GM19438 (cell line): ENCODE results near the gene CDKAL1.
"Not testable (repeated sequence)": the region's sequence is repeated elsewhere in the genome, so short reads cannot be mapped to it uniquely, and the experiment has no call there.

Source experiments
- ATAC-seq: cut with Tn5 transposase; IDR thresholded peaks from one replicate; pipeline ENCODE4 v1.9.1; 2021; ENCODE audit warnings: low read depth; ENCODE audit not compliant: unreplicated experiment

CDKAL1 gene

GRCh38 chr6:20705741-20706140 lies 171.5 kb downstream of the CDKAL1 start:
- ATAC-seq = no peak

GRCh38 chr6:20706238-20706938 lies 172.1 kb downstream of the CDKAL1 start:
- no peak for ATAC-seq

GRCh38 chr6:20706939-20707485 lies 172.8 kb downstream of the CDKAL1 start:
- ATAC-seq = no peak

GRCh38 chr6:20707870-20708269 lies 173.6 kb downstream of the CDKAL1 start:
- no peak for ATAC-seq

DNA sequence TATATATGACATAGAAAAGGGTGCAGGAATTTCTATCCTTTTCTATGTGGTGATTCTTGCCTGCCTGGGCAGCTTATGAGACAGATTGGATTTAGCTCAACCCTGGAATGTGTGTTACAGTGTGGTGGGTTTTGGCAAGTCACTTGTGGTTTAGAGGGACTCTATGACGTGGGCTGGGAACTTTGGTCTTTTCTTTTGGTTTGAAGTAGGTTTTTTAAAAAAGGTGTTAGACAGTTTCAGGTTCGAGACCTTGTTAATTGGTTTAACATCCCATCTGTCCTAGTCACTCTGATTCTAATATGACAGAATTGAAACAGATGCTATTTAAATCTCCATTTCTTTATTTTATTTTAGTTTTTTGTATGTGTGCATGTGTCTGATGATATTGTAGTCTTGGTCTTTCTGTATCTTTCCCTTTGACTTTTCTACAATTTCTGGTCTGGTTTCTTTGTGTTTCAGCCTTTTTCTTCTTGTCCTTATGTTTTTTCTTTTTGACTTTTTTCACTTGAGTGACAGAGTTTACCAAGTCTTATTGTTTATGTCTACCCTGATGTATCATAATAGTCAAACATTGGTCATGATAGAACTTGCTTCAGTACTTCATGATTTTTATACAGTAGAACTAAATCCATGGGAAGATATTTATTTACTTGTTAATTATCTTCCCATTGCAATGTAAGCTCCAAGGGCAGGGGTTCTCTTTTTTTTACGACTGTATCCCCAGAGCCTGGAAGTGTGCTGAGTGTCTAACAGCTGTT lies 174.3 kb downstream of the CDKAL1 start:
- peak; percentile 55 for ATAC-seq

DNA sequence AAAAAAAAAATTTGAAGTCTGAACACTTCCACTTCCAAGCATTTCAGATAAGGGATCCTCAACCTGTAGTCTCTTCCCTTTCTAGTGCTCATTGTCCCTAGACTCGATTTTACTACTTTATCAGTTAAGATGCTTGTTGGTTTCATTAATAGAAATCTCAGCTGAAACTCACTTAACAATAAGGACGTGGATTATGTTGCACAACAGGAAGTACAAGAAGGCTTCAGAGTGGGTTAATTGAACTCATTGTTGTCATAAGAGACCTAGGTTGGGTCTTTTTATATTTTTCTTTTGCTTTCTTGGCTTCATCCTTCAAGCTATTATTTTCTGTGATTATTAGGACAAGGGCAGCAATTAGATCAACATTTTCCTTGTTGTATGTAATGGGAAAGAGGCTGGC lies 175.2 kb downstream of the CDKAL1 start:
- ATAC-seq = no peak

GRCh38 chr6:20710341-20710740 lies 176.1 kb downstream of the CDKAL1 start:
- ATAC-seq = no peak

DNA sequence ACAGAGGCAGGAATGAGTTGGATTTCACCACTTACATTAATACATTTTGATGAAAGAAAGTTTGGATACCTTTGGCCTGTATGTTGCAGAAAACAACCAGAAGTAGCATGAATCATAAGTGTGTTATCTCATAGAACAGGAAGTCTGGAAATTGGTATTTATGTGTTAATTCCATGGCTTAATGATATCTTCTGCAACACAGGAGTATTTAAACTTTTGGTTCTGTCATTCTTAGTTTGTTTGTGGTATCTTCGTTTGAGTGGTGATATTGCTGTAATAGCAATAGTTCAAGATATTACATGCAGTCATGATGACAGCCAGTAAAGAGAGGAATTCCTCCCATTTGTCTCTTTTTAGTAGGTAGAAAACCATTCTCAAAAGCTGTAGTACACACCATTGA lies 177.3 kb downstream of the CDKAL1 start:
- no peak for ATAC-seq

DNA sequence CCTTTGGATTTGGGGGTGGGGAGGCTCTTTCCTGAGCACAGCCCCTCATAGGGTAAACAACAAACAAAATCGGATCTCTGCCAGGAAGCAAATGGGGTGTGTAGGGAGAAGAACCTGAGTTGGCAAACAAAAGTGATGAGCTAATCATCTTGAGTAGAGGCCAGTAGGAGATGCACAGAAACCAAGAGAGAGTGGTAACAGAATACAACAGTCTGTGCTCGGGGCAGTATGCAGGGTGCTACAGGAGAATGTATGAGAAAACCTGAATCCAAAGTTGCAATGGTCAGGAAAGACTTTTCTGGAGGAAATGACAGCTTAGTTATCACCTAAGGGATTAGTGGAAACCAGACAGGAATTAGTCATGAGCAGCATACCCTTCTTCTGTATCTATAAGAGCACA lies 177.8 kb downstream of the CDKAL1 start:
- no peak for ATAC-seq

DNA sequence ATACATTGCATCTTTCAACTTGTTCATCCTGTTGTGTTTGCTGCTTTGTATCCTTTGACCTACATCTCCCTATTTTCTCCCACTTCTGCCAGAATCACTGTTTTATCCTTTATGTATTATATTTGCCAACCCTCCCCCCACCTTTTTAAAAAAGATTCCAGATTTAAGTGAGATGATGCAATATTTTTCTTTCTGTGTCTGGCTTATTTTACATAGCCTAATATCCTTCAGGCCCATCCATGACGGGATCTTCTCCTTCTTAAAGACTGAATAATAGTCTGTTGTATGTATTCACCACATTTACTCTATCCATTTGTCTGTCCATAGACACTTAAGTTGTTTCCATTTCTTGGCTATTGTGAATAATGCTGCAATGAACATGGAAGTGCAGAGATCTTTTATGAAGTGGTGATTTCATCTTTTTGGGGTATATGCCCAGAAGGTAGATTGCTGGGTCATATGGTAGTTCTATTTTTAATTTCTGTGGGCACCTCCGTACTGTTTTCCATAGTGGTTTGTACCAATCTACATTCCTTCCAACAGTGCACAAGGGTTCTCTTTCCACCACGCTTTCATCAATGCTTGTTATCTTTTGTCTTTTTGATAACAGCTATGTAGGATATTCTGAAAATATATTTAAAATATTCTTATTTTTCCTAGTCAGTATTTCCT lies 181.0 kb downstream of the CDKAL1 start:
- ATAC-seq = no peak

DNA sequence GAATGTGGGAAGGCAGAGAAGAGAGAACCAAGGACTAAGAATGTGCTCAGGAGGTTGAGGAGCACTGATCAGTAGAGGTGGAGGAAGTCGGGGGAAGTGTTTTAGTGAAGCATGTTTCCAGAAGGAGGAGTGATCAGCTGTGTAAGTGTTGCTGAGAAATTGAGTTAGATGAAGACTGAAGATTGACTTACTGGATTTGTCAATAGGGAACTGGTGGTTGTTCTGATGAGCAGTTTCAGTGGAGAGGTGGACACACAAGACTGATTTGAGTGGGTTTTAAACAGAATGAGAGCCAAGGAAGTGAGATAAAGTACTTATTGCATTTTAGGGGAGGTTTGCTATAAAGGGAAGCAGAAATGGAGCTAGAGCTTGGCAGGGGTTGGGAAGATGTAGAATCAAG lies 182.6 kb downstream of the CDKAL1 start:
- ATAC-seq = peak; percentile 61

GRCh38 chr6:20717743-20718142 lies 183.5 kb downstream of the CDKAL1 start:
- no peak for ATAC-seq

- ATAC-seq = no peak
Measured at GRCh38 chr6:20718705-20719653, 184.7 kb downstream of the CDKAL1 start.

DNA sequence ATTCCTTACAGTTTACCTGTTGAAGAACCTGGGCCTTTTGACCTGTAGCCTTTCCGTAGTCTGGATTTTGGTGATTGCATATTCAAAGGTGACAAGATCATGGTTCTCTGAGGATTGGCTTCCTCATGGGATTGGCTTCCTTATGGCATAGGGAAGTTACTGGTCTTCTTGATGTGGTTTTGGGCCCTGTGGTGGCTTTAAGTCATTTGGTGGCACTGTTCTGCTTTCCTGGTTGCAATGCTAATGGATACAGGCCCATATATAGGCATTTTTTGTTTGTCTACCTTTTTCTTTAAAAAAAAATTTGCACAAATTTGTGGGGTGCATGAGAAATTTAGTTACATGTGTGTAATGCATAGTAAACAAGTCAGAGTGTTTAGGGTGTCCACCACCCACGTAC lies 185.7 kb downstream of the CDKAL1 start:
- no peak for ATAC-seq

DNA sequence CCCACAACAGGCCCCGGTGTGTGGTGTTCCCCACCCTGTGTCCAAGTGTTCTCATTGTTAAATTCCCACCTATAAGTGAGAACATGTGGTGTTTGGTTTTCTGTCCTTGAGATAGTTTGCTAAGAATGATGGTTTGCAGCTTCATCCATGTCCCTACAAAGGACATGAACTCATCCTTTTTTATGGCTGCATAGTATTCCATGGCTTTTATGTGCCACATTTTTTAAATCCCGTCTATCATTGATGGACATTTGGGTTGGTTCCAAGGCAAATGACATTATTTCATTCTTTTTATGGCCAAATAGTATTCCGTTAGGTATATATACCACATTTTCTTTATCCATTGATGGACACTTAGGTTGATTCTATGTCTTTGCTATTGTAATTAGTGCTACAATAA lies 186.9 kb downstream of the CDKAL1 start:
- not testable (repeated sequence) for ATAC-seq

GRCh38 chr6:20722455-20722854 lies 188.2 kb downstream of the CDKAL1 start:
- no peak for ATAC-seq

- ATAC-seq = no peak
Measured at GRCh38 chr6:20723236-20723635, 189.0 kb downstream of the CDKAL1 start.

GRCh38 chr6:20724443-20725190 lies 190.4 kb downstream of the CDKAL1 start:
- ATAC-seq = no peak

- ATAC-seq = not testable (repeated sequence)
Measured at GRCh38 chr6:20725235-20725634, 191.0 kb downstream of the CDKAL1 start.

DNA sequence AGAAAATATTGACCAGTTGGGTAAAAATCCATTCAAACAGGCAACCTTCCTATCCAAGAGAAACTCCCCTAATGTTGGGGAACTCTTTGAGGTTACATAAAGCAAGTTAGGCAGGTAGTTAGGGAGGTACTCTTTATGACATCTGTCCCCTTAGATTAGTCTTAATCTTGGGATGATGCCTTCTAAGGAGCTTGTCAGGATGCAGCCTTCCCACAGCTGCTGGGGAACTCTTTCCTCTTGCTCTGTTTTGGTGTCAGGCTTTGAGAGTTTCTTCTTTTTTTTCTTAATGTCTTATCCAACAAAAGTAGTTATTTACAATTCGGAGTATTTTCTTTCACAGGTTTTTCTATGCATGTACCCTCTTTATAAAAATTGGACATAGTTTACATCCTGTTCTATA lies 194.8 kb downstream of the CDKAL1 start:
- ATAC-seq = no peak
